Activated naive CD4-positive, alpha-beta T cell treated with anti-CD3 and anti-CD28 coated beads, Interleukin-2, amount 50 U/mL, for 72 hours (primary cell): ENCODE results near the gene PRICKLE2. TPM values are rescaled to one million over a fixed set of nuclear protein-coding genes. Genes with fewer than 3 reads are reported as not detected.

ENCODE experiments used
- ATAC-seq, 2 donors: fragments of 150-1000 bp; cut with Tn5 transposase; 2 replicates each; pipeline ENCODE4 v1.10.0; 2021; ENCODE audit warnings: mild to moderate bottlenecking in 2 of 2, moderate library complexity in 2 of 2
- DNase-seq, 2 donors: peaks; one replicate each; pipeline ENCODE4 v3.0.0; 2021 to 2022; ENCODE audit warnings: low spot score in 2 of 2
- H3K27ac Mint-ChIP-seq, 2 donors: one replicate each; pipeline ENCODE4 v1.8.0; 2022; ENCODE audit warnings: mild to moderate bottlenecking in 2 of 2, mixed read lengths in 2 of 2
- H3K36me3 Mint-ChIP-seq, 2 donors: one replicate each; pipeline ENCODE4 v1.8.0; 2022; ENCODE audit warnings: mixed read lengths in 2 of 2
- H3K9me3 Mint-ChIP-seq, 2 donors: one replicate each; pipeline ENCODE4 v1.8.0; 2022; ENCODE audit warnings: mixed read lengths in 2 of 2
- total RNA-seq, 2 donors: library from RNA; stranded (reverse); gene quantifications; one replicate each; pipeline ENCODE4 v1.2.3, GENCODE V29; 2022

Gene PRICKLE2
- total RNA-seq, 2 donors from 2014 or later = not detected

GRCh38 chr3:64048631-64049061 is 176.6 kb downstream of the PRICKLE2 start:
- ATAC-seq (peak; percentile 73 to 76), DNase-seq (no peak)
- no peaks in the 10 kb centered on the region for H3K9me3 Mint-ChIP-seq
- peak overlapping the region in 1 of 2 donors; percentile 46 for H3K27ac Mint-ChIP-seq
- no peaks in the 10 kb centered on the region for H3K36me3 Mint-ChIP-seq

- DNase-seq (no peak), ATAC-seq (no peak)
- Mint-ChIP-seq H3K9me3 (no peaks in the 10 kb centered on the region), H3K27ac (no peak overlapping the region), H3K36me3 (no peaks in the 10 kb centered on the region)
These were observed 177.5 kb downstream of the PRICKLE2 start for GRCh38 chr3:64047787-64048186.

GRCh38 chr3:64046996-64047594 is 178.2 kb downstream of the PRICKLE2 start:
- ATAC-seq = no peak
- DNase-seq = no peak
- Mint-ChIP-seq H3K36me3 (no peaks in the 10 kb centered on the region), H3K27ac (no peak overlapping the region), H3K9me3 (no peaks in the 10 kb centered on the region)

- ATAC-seq (no peak), DNase-seq (no peak)
- Mint-ChIP-seq H3K27ac (no peak overlapping the region), H3K36me3 (no peaks in the 10 kb centered on the region), H3K9me3 (no peaks in the 10 kb centered on the region)
These were observed 178.7 kb downstream of the PRICKLE2 start for GRCh38 chr3:64046592-64046991.

GRCh38 chr3:64042952-64043351 is 182.3 kb downstream of the PRICKLE2 start:
- no peaks in the 10 kb centered on the region for H3K36me3 Mint-ChIP-seq
- ATAC-seq (no peak), DNase-seq (no peak)
- no peaks in the 10 kb centered on the region for H3K9me3 Mint-ChIP-seq
- no peak overlapping the region for H3K27ac Mint-ChIP-seq

Other genes with a start within 250 kb of the PRICKLE2 start
- gene PSMD6, start 202.0 kb downstream of the PRICKLE2 start, total RNA-seq = 100 to 1,000 TPM in 1 of 2 donors, 10 to 100 TPM in 1; 87.1 to 166 TPM